GM18526 (cell line): ENCODE measurements around the gene C18orf63.

Experiments
- POLR2A ChIP-seq: IDR thresholded peaks from 3 replicates; pipeline ENCODE4 v1.6.1; 2011; ENCODE audit not compliant: insufficient read length; ENCODE audit errors: extremely low read depth

Gene C18orf63

GRCh38 chr18:74337155-74337911 lies 21.7 kb downstream of the C18orf63 start:
- no peak for TF ChIP-seq POLR2A

GRCh38 chr18:74337912-74338309 lies 22.3 kb downstream of the C18orf63 start:
- TF ChIP-seq POLR2A, result no peak

GRCh38 chr18:74342416-74343043 lies 26.9 kb downstream of the C18orf63 start:
- no peak for TF ChIP-seq POLR2A

- TF ChIP-seq POLR2A, result no peak
Observed at GRCh38 chr18:74346206-74346605, 30.6 kb downstream of the C18orf63 start.

- TF ChIP-seq POLR2A, result no peak
Observed at GRCh38 chr18:74348581-74348980, 32.9 kb downstream of the C18orf63 start.

GRCh38 chr18:74351354-74351753 lies 35.7 kb downstream of the C18orf63 start:
- TF ChIP-seq POLR2A, result no peak

GRCh38 chr18:74353169-74353775 lies 37.6 kb downstream of the C18orf63 start:
- no peak for TF ChIP-seq POLR2A

- TF ChIP-seq POLR2A, result no peak
Observed at GRCh38 chr18:74356959-74357358, 41.3 kb downstream of the C18orf63 start.

GRCh38 chr18:74360852-74361655 lies 45.4 kb downstream of the C18orf63 start:
- no peak for TF ChIP-seq POLR2A

GRCh38 chr18:74367905-74368304 lies 52.3 kb downstream of the C18orf63 start:
- no peak for TF ChIP-seq POLR2A

- no peak for TF ChIP-seq POLR2A
Observed at GRCh38 chr18:74368901-74369705, 53.5 kb downstream of the C18orf63 start.

GRCh38 chr18:74370115-74370514 lies 54.5 kb downstream of the C18orf63 start:
- TF ChIP-seq POLR2A, result no peak

GRCh38 chr18:74373428-74373827 lies 57.8 kb downstream of the C18orf63 start:
- no peak for TF ChIP-seq POLR2A

GRCh38 chr18:74375999-74376398 lies 60.4 kb downstream of the C18orf63 start:
- TF ChIP-seq POLR2A, result no peak

GRCh38 chr18:74376523-74376922 lies 60.9 kb downstream of the C18orf63 start:
- no peak for TF ChIP-seq POLR2A
